AG04450 (cell line): Measurements from ENCODE around the gene MGST2. TPM values are rescaled to one million over a fixed set of nuclear protein-coding genes. Genes with fewer than 3 reads are reported as not detected.

Experiments
- CTCF ChIA-PET: fragments of 300-600, 350-600 bp; formaldehyde crosslinking; extraction: SDS; loops from one replicate; lab custom pipeline; 2022; ENCODE audit warnings: antibody characterized with exemption, inconsistent platforms; lab: Charles Lee
- POLR2A ChIA-PET: fragments of 350-600 bp; formaldehyde crosslinking; extraction: SDS; loops from one replicate; lab custom pipeline; 2021; ENCODE audit warnings: antibody characterized with exemption, inconsistent platforms; lab: Yijun Ruan, JAX
- DNase-seq: peaks from one replicate; pipeline ENCODE4 v3.0.0-alpha.2; 2011; ENCODE audit warnings: low read depth, low spot score
- H3K27ac ChIP-seq: one replicate; pipeline ENCODE4 v1.5.1; 2012; ENCODE audit warnings: low read depth, low read length, control low read depth
- H3K27me3 ChIP-seq: one replicate; pipeline ENCODE4 v1.6.0; 2012; ENCODE audit warnings: low read length; ENCODE audit not compliant: control insufficient read depth, insufficient read depth
- H3K4me3 ChIP-seq: 2 replicates; pipeline ENCODE4 v1.5.1; 2011; ENCODE audit warnings: mild to moderate bottlenecking, low read depth, low read length, control low read depth
- H3K9me3 ChIP-seq: 2 replicates; pipeline ENCODE4 v1.5.1; 2012; ENCODE audit warnings: low read length; ENCODE audit not compliant: control insufficient read depth, insufficient read depth
- CTCF ChIP-seq: IDR thresholded peaks from 2 replicates; pipeline ENCODE4 v1.5.1; 2011; ENCODE audit warnings: low read depth, low read length, control low read depth, inconsistent platforms
- polyA plus RNA-seq: library from polyadenylated mRNA; depleted of rRNA; stranded (reverse); fragments of >200 nt; gene quantifications from 2 replicates; pipeline ENCODE4 v1.2.3, GENCODE V29; 2011

The MGST2 gene
- polyA plus RNA-seq, 1 experiment: 21.9 TPM

- Histone ChIP-seq H3K27ac (no peak overlapping the region), H3K9me3 (no peaks in the 10 kb centered on the region), H3K4me3 (no peak overlapping the region), H3K27me3 (peaks cover 6% of the 10 kb centered on the region)
- ChIA-PET CTCF (interaction anchor here (2.0 kb wide), 1 partner anchor 33 kb away, joined by 6 read pairs; no protein-coding TSS in a partner anchor), POLR2A (no interaction called here)
- no peak for TF ChIP-seq CTCF
- DNase-seq: no peak
Measured at GRCh38 chr4:139624441-139625092, 41.1 kb upstream of the MGST2 start.

- peaks cover 6% of the 10 kb centered on the region for H3K27me3 ChIP-seq
- no peak overlapping the region for H3K4me3 ChIP-seq
- ChIA-PET POLR2A (no interaction called here), CTCF (interaction anchor here (2.0 kb wide), 1 partner anchor 32 kb away, joined by 6 read pairs; no protein-coding TSS in a partner anchor)
- no peak overlapping the region for H3K27ac ChIP-seq
- no peak for DNase-seq
- TF ChIP-seq CTCF: no peak
- no peaks in the 10 kb centered on the region for H3K9me3 ChIP-seq
Measured at GRCh38 chr4:139625093-139625455, 40.5 kb upstream of the MGST2 start.

GRCh38 chr4:139625482-139625881 is 40.1 kb upstream of the MGST2 start:
- Histone ChIP-seq H3K27me3 (peaks cover 6% of the 10 kb centered on the region), H3K9me3 (no peaks in the 10 kb centered on the region), H3K4me3 (no peak overlapping the region), H3K27ac (no peak overlapping the region)
- ChIA-PET CTCF (interaction anchor here (1.4 to 2.0 kb wide), 2 partner anchors 22 to 32 kb away, joined by 4 to 6 read pairs; no protein-coding TSS in a partner anchor), POLR2A (no interaction called here)
- no peak for DNase-seq
- TF ChIP-seq CTCF: no peak

GRCh38 chr4:139628184-139629012 is 37.2 kb upstream of the MGST2 start:
- Histone ChIP-seq H3K27ac (no peak overlapping the region), H3K4me3 (no peak overlapping the region), H3K9me3 (no peaks in the 10 kb centered on the region), H3K27me3 (peaks cover 16% of the 10 kb centered on the region)
- DNase-seq: no peak
- ChIA-PET POLR2A (no interaction called here), CTCF (interaction anchor here (0.7 to 2.3 kb wide), 5 partner anchors 9 to 130 kb away, joined by 3 to 14 read pairs (median 3); no protein-coding TSS in a partner anchor)
- no peak for TF ChIP-seq CTCF
